MCF 10A (cell line): ENCODE measurements around the gene PCDHA8. TPM values are rescaled to one million over a fixed set of nuclear protein-coding genes. Genes with fewer than 3 reads are reported as not detected.
"Not testable (repeated sequence)": the region's sequence is repeated elsewhere in the genome, so short reads cannot be mapped to it uniquely, and the experiment has no call there.

ENCODE experiments used
- BruUV-seq: library from RNA; stranded (reverse); fragments of 400-500 nt; replicated peaks from 2 replicates; lab custom pipeline; 2021; lab: Mats Ljungman, UMichigan
- CTCF ChIA-PET: fragments of 300-600 bp; sonication (Branson Sonifier 250); formaldehyde crosslinking; extraction: SDS; loops from one replicate; lab custom pipeline; 2021; ENCODE audit warnings: antibody characterized with exemption, inconsistent platforms; lab: Yijun Ruan, JAX
- POLR2A ChIA-PET: fragments of 300-600, 350-650 bp; sonication (Branson Sonifier 250); formaldehyde crosslinking; extraction: SDS; loops from one replicate; lab custom pipeline; 2020; ENCODE audit warnings: antibody characterized with exemption, inconsistent platforms; lab: Yijun Ruan, JAX
- DNase-seq: peaks from one replicate; pipeline ENCODE4 v3.0.0-alpha.2; 2018; ENCODE audit not compliant: unreplicated experiment
- H3K27ac Mint-ChIP-seq: one replicate; pipeline ENCODE4 v1.8.0; 2022; ENCODE audit warnings: mild to moderate bottlenecking, low read depth, mixed read lengths; ENCODE audit not compliant: unreplicated experiment
- H3K27me3 Mint-ChIP-seq: one replicate; pipeline ENCODE4 v1.8.0; 2022; ENCODE audit warnings: mixed read lengths; ENCODE audit not compliant: insufficient read depth, unreplicated experiment
- H3K36me3 Mint-ChIP-seq: one replicate; pipeline ENCODE4 v1.8.0; 2022; ENCODE audit warnings: mild to moderate bottlenecking, moderate library complexity, mixed read lengths; ENCODE audit not compliant: insufficient read depth, unreplicated experiment
- H3K4me1 Mint-ChIP-seq: one replicate; pipeline ENCODE4 v1.8.0; 2022; ENCODE audit warnings: mixed read lengths; ENCODE audit not compliant: insufficient read depth, unreplicated experiment
- H3K4me3 Mint-ChIP-seq: one replicate; pipeline ENCODE4 v1.8.0; 2022; ENCODE audit warnings: mild to moderate bottlenecking, moderate library complexity, mixed read lengths; ENCODE audit not compliant: unreplicated experiment
- H3K9me3 Mint-ChIP-seq: one replicate; pipeline ENCODE4 v1.8.0; 2022; ENCODE audit warnings: mixed read lengths; ENCODE audit not compliant: unreplicated experiment
- CTCF ChIP-seq: fragments of 200-600 bp; IDR thresholded peaks from one replicate; pipeline ENCODE4 v1.8.0; 2022; ENCODE audit warnings: antibody characterized with exemption, mild to moderate bottlenecking; ENCODE audit not compliant: unreplicated experiment
- intact Hi-C: fragments of 100-400 bp; cut with micrococcal nuclease; formaldehyde crosslinking; loops from 2 replicates; pipeline ENCODE4 v1.14.1; 2022
- total RNA-seq: library from RNA; stranded (reverse); gene quantifications from 2 replicates; pipeline ENCODE4 v1.2.3, GENCODE V29; 2022

Gene PCDHA8
- total RNA-seq, 1 experiment from 2014 or later, result not detected

GRCh38 chr5:140796718-140797095 lies 44.3 kb upstream of the PCDHA8 start:
- peaks cover 15% of the 10 kb centered on the region for H3K9me3 Mint-ChIP-seq
- no peaks in the 10 kb centered on the region for H3K27me3 Mint-ChIP-seq
- no TSS peak for BruUV-seq
- CTCF ChIA-PET, result interaction anchor here (0.7 kb wide), 1 partner anchor 9 kb away, joined by 3 read pairs; no protein-coding TSS in a partner anchor
- H3K4me1 Mint-ChIP-seq, result no peaks in the 10 kb centered on the region
- POLR2A ChIA-PET, result no interaction called here
- DNase-seq, result no peak
- TF ChIP-seq CTCF, result no peak
- intact Hi-C loops, result no loop called here
- H3K27ac Mint-ChIP-seq, result no peak overlapping the region
- no peak overlapping the region for H3K4me3 Mint-ChIP-seq
- no peaks in the 10 kb centered on the region for H3K36me3 Mint-ChIP-seq

- no peak within 1 kb of the TSS for H3K27ac Mint-ChIP-seq
- ChIA-PET CTCF (no interaction called here), POLR2A (no interaction called here)
- H3K4me3 Mint-ChIP-seq, result no peak within 1 kb of the TSS
- no peaks in the 10 kb centered on the region for H3K27me3 Mint-ChIP-seq
- no TSS peak for BruUV-seq
- TF ChIP-seq CTCF, result no peak
- intact Hi-C loops, result no loop called here
- peaks cover 7% of the 10 kb centered on the region for H3K9me3 Mint-ChIP-seq
- H3K4me1 Mint-ChIP-seq, result no peaks in the 10 kb centered on the region
- no peaks in the 10 kb centered on the region for H3K36me3 Mint-ChIP-seq
- no peak for DNase-seq
Observed at GRCh38 chr5:140800816-140801493, 40.0 kb upstream of the PCDHA8 start, which contains the start of gene PCDHA3. TSS of gene PCDHA3 (plus strand) at chr5:140801057.

- Mint-ChIP-seq H3K36me3 (no peaks in the 10 kb centered on the region), H3K4me1 (no peaks in the 10 kb centered on the region), H3K27me3 (no peaks in the 10 kb centered on the region), H3K27ac (no peak overlapping the region), H3K4me3 (no peak overlapping the region), H3K9me3 (peaks cover 7% of the 10 kb centered on the region)
- TF ChIP-seq CTCF, result no peak
- BruUV-seq, result no TSS peak
- intact Hi-C loops, result no loop called here
- CTCF ChIA-PET, result interaction anchor here (0.7 kb wide), 1 partner anchor 768 kb away, joined by 5 read pairs; no protein-coding TSS in a partner anchor
- no peak for DNase-seq
- POLR2A ChIA-PET, result no interaction called here
Observed at GRCh38 chr5:140801494-140801841, 39.5 kb upstream of the PCDHA8 start.

DNA sequence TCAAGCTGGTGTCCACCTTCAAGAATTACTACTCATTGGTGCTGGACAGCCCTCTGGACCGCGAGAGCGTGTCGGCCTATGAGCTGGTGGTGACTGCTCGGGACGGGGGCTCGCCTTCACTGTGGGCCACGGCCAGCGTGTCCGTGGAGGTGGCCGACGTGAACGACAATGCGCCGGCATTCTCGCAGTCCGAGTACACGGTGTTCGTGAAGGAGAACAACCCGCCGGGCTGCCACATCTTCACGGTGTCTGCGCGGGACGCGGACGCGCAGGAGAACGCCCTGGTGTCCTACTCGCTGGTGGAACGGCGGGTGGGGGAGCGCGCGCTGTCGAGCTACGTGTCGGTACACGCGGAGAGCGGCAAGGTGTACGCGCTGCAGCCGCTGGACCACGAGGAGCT lies 38.6 kb upstream of the PCDHA8 start:
- H3K27me3 Mint-ChIP-seq, intact Hi-C loops, H3K9me3 Mint-ChIP-seq, H3K4me3 Mint-ChIP-seq, H3K4me1 Mint-ChIP-seq, H3K36me3 Mint-ChIP-seq, BruUV-seq, POLR2A ChIA-PET, DNase-seq, H3K27ac Mint-ChIP-seq: not testable (repeated sequence)
- CTCF ChIA-PET, result interaction anchor here (0.6 kb wide), 2 partner anchors 175 to 240 kb away, joined by 3 read pairs; no protein-coding TSS in a partner anchor
